Purkinje cell (primary cell): ENCODE data around the gene PABPN1. TPM values are rescaled to one million over a fixed set of nuclear protein-coding genes. Genes with fewer than 3 reads are reported as not detected.

Source experiments
- polyA plus RNA-seq: library from polyadenylated mRNA; unstranded; fragments of >200 nt; fragmentation: Nextera tagmentation; gene quantifications from 2 replicates; pipeline ENCODE4 v1.2.1, GENCODE V29; 2014

PABPN1 gene, protein sequence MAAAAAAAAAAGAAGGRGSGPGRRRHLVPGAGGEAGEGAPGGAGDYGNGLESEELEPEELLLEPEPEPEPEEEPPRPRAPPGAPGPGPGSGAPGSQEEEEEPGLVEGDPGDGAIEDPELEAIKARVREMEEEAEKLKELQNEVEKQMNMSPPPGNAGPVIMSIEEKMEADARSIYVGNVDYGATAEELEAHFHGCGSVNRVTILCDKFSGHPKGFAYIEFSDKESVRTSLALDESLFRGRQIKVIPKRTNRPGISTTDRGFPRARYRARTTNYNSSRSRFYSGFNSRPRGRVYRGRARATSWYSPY
- polyA plus RNA-seq: 52.3 and 57.9 TPM in 2 replicates

DNA sequence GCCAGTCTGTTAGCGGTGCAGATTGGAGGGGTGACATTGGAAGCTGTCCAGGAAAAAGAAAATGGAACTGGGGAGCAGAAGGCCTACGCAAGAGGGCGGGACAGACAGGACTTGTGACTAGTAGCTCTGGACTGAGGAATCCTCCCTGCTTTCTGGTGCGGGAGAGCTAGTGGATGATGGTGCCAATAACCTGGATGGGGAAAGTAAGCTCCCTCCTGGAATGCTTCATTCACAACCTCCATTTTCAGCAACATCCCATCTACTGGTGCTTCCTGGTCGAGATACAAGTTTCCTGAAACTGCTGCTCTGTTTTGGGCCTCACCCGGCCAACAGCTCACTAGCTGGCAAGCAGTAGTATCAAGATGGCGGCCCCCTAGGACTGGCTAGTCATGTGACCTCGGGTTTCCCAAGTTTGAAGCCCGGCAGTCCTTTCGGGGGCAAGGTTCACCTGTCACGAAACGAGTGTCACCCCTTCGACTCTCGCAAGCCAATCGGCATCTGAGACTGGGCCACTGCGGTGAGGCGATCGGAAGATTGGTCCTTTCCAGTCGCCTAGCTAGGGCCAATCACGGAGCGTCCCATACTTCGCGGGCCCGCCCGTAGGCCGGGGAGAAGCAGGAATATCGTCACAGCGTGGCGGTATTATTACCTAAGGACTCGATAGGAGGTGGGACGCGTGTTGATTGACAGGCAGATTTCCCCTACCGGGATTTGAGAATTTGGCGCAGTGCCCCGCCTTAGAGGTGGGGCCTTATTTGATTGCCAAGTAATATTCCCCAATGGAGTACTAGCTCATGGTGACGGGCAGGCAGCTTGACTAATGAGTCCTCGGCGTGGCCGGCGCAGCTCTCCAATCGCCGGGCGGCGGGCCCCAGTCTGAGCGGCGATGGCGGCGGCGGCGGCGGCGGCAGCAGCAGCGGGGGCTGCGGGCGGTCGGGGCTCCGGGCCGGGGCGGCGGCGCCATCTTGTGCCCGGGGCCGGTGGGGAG lies at the start of gene PABPN1:
TSS of gene PABPN1 (plus strand) at position 874 of the 988 bp plus-strand sequence. CDS start at position 887, 13 bp downstream.

DNA sequence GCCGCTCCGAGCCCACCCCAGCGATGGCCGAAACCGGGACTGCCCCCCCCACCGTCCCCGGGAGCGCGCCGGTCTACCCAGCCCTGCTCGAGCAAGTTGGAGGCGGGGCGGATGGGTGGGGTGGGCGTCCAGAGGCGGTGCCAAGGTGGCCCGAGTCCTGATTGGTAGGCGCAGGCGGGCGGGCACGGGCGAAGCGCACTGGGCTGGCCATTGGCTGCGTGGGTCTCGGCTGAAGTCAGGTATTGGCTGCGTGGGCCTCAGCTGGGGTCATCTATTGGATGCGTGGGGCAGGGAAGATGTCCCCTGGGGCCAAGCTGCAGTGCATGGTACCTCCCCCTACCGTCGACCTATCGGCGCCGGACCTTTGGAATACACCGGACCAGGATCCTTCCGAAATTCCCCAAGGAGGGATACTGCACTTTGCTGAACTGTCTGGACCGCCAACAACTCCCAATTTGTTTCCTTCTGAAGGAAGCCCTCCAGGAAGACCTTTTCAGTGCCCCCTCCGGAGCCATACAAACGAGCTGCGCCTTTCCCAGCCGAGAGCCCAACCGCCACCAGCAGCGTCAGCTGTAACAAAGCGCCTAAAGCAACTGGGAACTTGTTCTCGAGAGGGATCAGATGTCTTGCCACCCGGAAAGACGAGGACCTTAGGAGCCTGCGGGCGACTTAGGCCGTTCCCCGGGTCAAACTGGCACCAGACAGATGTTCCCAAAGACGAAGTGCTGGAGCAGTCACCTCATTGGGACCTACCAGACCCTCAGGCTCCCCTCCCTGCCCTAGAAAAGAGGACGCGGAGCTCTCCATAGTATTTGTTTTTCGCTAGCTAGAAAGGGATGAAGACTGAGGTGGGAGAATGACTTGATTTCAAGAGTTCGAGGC lies 35.0 kb upstream of the PABPN1 start, which contains the start of gene HOMEZ:
TSS of gene HOMEZ (minus strand) at position 113 of the 882 bp plus-strand sequence. CDS start 180 bp downstream, outside the sequence.

DNA sequence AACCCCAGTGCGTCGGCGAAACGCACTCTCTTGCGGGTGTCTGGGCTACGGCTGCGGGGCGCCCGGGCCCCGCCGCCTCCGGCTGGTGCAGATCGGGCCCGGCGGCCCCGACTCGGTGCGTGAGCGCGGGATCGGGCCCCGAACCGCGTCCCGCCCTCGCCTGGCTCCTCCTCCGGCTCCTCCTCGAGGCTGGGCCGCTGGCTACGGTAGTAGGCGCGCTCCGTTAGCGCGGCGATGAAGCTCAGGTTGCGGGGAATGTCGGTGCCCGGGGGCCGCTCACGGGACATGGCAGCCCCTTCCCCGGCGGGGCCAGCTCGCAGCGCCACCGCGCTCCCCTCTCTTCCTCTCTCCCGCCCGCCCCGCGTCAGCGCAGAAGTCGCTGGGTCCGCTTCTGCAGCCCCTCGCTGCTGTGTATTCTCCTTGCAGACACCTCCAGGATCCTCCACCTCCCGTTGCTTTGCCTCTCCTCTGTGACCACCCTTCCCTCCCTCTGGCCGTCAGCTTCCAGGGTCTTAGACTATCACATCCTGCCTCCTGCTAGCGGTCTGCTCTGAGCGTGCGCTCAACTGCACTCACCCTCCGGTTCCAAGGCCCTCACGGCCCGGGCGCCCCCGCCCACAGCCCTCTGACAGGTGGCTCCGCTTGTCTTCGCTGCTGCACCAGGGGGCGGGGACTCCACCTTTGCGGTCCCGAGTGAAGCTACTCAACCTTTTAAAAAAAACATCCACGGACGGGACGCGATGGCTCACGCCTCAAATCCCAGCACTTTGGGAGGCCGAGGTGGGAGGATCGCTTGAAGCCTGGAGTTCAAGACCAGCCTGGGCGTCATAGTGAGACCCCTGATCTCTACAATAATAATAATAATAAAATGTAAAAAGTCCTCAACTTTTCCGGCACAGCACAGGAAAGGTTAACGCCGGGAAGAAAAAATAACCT lies 18.7 kb upstream of the PABPN1 start, which contains the start of gene PPP1R3E:
TSS of gene PPP1R3E (minus strand) at position 570 of the 936 bp plus-strand sequence. CDS start at position 287, 283 bp downstream.

DNA sequence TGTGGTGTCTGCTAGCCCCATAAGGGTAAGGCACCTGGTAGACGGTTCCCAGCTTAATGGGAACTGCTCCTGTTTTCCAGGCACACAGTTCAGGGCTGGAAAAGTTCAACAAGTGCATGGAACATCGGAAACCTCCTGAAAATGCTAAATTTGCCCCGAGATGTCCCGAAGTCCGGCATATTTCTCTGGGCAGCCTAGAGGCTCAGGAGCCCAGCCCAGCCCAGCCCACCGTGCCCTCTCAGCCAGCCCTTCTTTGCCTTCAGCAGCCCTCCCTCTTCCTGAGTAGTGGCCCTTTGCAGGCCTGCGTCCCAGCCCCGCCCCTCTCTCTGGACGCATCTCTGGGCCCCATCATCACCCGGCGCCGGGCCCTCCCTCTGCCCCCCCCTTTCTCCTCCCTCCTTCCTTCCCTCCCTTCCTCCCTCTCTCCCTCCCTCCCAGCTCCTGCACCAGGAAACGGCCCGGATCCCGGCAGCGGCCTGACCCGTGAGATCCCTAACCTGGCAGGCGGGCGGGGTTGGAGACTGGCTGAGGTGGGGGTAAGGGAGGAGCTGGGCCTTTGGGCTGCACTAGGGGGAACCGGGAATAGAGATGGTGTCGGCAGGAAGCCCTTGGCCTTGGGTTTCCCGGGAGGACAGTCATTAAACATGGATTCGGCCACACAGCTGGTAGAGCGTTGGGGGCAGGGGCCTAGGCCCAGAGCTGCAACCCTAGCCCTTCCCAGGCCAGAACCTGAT lies 14.7 kb upstream of the PABPN1 start, which contains the start of gene BCL2L2:
TSS of gene BCL2L2 (plus strand) at position 422 of the 734 bp plus-strand sequence. CDS start 935 bp downstream, outside the sequence.

DNA sequence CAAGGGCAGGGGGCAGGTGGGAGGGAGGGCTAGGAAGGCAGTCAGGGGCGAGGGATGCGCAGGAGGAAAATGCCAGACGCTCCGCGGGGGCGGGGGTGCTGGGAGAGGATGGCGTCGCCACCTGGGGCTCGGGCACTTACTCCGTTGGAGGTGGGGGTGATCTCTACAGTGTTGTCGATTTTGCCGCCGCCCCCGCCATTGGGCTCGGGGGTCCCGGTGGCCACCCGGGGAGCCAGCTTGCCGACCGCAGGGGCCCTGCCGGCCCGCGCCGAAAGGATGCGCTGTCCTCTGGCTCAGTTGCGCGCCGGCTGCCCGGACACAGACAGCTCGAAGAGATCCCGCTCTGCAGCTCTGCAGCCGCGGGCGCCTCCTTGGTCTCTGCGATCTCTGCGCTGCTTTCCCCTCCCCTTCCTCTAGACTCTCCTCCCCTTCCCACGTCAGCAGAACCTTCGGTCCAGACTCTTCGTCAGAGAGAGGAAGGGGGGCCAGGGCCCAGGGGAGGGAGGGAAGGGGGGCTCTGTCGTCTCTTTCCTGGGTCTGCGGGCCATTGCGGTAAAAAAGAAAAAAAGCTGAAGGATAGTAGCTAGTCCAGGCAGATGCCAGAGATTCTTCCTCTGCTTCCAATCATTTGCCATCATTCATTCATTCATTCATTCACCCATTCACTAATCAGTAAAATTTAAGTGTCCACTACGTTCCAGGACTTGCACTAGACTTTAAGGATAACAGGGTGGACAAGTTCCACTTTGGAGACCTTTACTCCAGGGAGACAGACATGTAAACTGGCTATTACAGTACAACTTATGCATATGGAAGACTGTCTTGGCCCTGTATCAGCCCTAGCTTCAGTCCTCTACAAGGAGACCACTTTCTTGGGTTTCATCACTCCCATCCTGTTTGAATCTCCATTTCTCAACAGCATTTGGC lies 31.5 kb downstream of the PABPN1 start, which contains the start of gene SLC22A17:
TSS of gene SLC22A17 (minus strand) at position 382 of the 927 bp plus-strand sequence.

DNA sequence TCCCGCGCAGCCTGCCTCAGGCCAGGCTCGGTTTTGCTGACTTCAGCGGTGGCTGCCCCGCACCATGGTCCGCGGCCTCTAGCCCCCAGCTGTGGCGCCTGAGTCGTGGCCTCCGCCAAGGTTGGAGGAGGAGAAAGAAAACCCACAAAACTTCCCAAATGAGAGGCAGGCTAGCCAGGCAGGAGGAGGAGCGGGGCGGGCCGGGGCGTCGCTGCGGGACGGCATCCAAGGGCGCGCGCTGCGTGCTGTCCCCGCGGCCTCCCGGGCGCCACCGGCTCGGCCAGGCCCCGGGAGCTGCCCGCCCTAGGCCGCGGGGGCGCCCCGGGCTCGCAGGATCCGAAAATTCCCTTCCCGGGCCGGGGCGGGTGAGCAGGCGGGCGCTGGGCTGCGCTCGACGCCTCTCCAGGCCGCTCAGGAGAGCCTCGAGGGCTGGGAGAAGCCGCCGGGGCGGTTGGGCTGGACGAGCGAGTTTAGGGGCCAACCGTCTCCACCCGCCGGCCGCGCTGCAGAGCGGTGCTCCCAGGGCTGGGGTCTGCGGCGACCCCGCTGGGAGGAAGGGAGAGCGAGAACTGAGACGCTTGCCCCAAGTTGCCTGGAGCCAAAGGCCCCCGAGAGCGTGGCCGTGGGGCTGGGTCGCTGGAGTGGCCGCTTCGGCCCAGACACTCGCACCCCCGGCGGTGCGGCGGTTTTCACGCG lies 43.9 kb downstream of the PABPN1 start, which contains the start of gene EFS:
TSS of gene EFS (minus strand) at position 137 of the 696 bp plus-strand sequence. CDS start 147 bp downstream, outside the sequence.

DNA sequence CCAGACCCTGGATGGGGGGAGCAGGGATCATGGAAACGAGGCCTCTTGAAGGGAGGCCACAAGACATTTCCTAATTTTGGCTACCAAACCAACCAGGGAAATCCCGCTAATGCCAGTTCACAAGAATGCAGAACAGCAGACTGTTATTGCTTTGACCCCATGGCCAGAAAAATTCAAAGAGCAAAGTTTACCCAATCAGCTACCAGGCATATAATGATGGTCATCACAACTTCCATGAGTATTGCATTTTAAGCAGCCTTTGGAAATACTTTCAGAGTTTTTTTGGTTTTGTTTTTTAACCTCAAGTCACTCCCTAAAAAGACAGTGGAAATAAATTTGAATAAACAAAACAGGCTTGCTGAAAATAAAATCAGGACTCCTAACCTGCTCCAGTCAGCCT lies 51.3 kb downstream of the PABPN1 start, which contains the start of gene IL25:
TSS of gene IL25 (plus strand) at position 301 of the 400 bp plus-strand sequence.

Other genes starting within 250 kb of the PABPN1 start
- gene ACIN1, start 226.3 kb upstream of the PABPN1 start, polyA plus RNA-seq: 3.0 and 5.2 TPM in 2 replicates
- gene C14orf119, start 226.0 kb upstream of the PABPN1 start, polyA plus RNA-seq: 97.6 and 158 TPM in 2 replicates
- not detected in 2 replicates for gene CIROP, start 216.5 kb upstream of the PABPN1 start, polyA plus RNA-seq
- not detected in 2 replicates for gene CEBPE, start 202.2 kb upstream of the PABPN1 start, polyA plus RNA-seq
- 22.0 and 27.0 TPM in 2 replicates for gene SLC7A8, start 137.8 kb upstream of the PABPN1 start, polyA plus RNA-seq
- not detected in 2 replicates for gene RNF212B, start 83.5 kb upstream of the PABPN1 start, polyA plus RNA-seq
- 1.2 and 5.5 TPM in 2 replicates for gene HOMEZ, start 35.3 kb upstream of the PABPN1 start, polyA plus RNA-seq
- gene PPP1R3E, start 18.6 kb upstream of the PABPN1 start, polyA plus RNA-seq: 37.3 and 59.4 TPM in 2 replicates
- 10.8 and 11.4 TPM in 2 replicates for gene BCL2L2, start 14.6 kb upstream of the PABPN1 start, polyA plus RNA-seq
- 46.4 and 58.9 TPM in 2 replicates for gene SLC22A17, start 31.4 kb downstream of the PABPN1 start, polyA plus RNA-seq
- 0.16 and 0.21 TPM in 2 replicates for gene EFS, start 43.7 kb downstream of the PABPN1 start, polyA plus RNA-seq
- not detected in 2 replicates for gene IL25, start 51.4 kb downstream of the PABPN1 start, polyA plus RNA-seq
- not detected in 2 replicates for gene CMTM5, start 55.6 kb downstream of the PABPN1 start, polyA plus RNA-seq
- not detected in 2 replicates for gene MYH6, start 86.8 kb downstream of the PABPN1 start, polyA plus RNA-seq
- not detected in 2 replicates for gene MYH7, start 114.2 kb downstream of the PABPN1 start, polyA plus RNA-seq
- 77.3 and 118 TPM in 2 replicates for gene NGDN, start 148.2 kb downstream of the PABPN1 start, polyA plus RNA-seq
- 1.7 and 2.7 TPM in 2 replicates for gene ZFHX2, start 230.3 kb downstream of the PABPN1 start, polyA plus RNA-seq
- gene THTPA, start 234.8 kb downstream of the PABPN1 start, polyA plus RNA-seq: 6.7 and 16.0 TPM in 2 replicates
- gene AP1G2, start 246.3 kb downstream of the PABPN1 start, polyA plus RNA-seq: 7.7 and 8.5 TPM in 2 replicates